TTC549 (cell line): ENCODE measurements around the gene PCDH9.

ENCODE experiments used
- FAIRE-seq: peaks from 2 replicates; lab custom pipeline; 2012; peaks lifted over from hg19 to GRCh38; lab: Jason Lieb, UNC

PCDH9 gene

GRCh38 chr13:66751691-66752090, 478.4 kb downstream of the PCDH9 start:
- no peak for FAIRE-seq

- no peak for FAIRE-seq
Measured at GRCh38 chr13:66748712-66749111, 481.4 kb downstream of the PCDH9 start.

DNA sequence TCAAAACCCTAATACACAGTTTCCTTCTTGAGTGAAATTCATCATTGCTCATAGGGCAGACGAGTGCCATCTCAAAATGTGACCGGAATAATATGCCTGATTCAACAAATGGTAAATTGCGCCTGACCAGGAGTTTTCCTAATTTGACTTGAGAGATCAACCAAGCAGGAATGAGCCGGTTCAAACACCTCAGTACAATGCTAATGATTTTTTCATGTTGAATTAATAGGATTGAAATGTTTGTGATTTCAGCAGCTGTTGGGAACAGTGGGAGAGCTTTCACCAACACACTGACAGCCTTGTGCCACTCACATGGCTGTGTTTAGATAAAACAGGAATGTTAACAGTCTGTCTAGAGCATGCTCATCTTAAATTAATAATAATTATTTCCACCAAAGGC, 484.8 kb downstream of the PCDH9 start:
- no peak for FAIRE-seq

GRCh38 chr13:66723576-66723975, 506.6 kb downstream of the PCDH9 start:
- no peak for FAIRE-seq

- no peak for FAIRE-seq
Measured at GRCh38 chr13:66716538-66716937, 513.6 kb downstream of the PCDH9 start.

GRCh38 chr13:66714795-66715194, 515.3 kb downstream of the PCDH9 start:
- FAIRE-seq = no peak

GRCh38 chr13:66704110-66704509, 526.0 kb downstream of the PCDH9 start:
- no peak for FAIRE-seq

DNA sequence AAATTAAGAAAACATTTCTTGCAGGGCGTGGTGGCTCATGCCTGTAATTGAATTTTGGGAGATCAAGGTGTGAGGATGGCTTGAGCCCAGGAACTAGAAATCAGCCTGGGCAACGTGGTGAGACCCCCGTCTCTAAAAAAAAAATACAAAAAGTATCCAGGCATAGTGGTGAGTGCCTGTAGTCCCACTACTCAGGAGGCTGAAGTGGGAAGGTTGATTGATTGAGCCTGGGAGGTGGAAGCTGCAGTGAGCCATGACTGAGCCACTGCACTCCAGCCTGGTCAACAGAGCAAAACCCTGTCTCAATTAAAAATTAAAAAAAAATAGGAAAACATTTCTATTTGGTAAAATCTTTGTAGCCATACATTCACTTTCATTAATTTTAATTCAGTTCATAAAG, 526.5 kb downstream of the PCDH9 start:
- FAIRE-seq = no peak

GRCh38 chr13:66700117-66700601, 530.0 kb downstream of the PCDH9 start:
- no peak for FAIRE-seq

GRCh38 chr13:66693656-66694055, 536.5 kb downstream of the PCDH9 start:
- no peak for FAIRE-seq

- FAIRE-seq = no peak
Measured at GRCh38 chr13:66691149-66691548, 539.0 kb downstream of the PCDH9 start.

GRCh38 chr13:66689628-66690027, 540.5 kb downstream of the PCDH9 start:
- no peak for FAIRE-seq

- no peak for FAIRE-seq
Measured at GRCh38 chr13:66689037-66689619, 541.0 kb downstream of the PCDH9 start.

- no peak for FAIRE-seq
Measured at GRCh38 chr13:66681403-66681802, 548.7 kb downstream of the PCDH9 start.

DNA sequence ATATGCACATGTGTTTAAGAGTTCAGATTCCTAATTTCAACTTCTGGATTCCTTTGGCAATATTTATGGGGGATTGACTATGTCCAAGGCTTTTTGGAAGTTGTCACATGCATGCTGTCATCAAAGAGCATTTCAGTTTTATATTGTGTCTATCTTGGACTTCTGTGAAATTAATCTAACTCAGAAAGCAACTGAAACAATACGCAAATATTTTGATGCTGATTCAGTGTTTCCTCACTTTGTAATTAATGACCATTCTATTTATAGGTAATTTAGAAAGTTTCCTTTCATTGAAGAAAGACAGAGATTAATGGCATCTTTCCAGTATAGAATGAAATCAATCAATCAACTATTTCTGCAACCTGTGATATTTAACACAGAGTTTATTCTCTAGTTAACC, 550.1 kb downstream of the PCDH9 start:
- FAIRE-seq = no peak

- FAIRE-seq = no peak
Measured at GRCh38 chr13:66675620-66676019, 554.5 kb downstream of the PCDH9 start.

- no peak for FAIRE-seq
Measured at GRCh38 chr13:66673401-66673800, 556.7 kb downstream of the PCDH9 start.

- FAIRE-seq = no peak
Measured at GRCh38 chr13:66665991-66666390, 564.1 kb downstream of the PCDH9 start.

DNA sequence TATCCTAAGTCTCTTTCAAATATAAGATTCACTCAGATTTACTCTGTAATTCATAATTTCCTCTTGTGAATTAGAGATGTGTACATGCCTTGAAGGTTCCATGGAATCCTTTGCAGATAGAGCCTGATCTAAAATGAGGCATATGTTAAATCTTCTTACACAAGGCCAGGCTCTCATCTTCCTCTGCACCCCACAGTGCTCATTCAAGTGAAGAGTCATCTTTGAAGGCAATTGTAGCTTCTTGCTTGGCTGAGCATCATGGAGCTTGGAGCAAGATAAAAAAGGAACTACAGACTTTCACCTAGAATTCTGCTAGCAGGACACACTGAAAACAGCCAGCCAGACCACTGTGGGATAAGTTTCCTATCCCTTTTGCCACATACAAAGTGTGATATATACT, 566.4 kb downstream of the PCDH9 start:
- no peak for FAIRE-seq

DNA sequence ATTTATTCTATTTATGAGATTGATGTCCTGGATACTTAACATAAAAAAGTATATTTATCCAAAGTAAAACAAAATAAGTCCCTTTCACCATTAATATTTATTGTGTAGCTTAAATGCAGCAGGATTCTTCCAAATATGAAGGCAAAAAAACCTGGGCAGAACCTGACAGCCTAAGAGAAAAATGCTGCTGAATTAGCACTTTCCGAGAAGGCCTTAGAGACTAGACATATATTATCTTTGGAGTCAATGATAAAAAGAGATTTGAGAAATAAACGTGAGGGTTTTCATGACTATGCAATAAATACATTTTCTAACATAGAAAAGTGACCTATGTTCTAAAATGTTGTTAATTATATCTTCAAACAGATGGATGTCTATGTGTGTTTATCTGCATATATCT, 566.9 kb downstream of the PCDH9 start:
- no peak for FAIRE-seq

DNA sequence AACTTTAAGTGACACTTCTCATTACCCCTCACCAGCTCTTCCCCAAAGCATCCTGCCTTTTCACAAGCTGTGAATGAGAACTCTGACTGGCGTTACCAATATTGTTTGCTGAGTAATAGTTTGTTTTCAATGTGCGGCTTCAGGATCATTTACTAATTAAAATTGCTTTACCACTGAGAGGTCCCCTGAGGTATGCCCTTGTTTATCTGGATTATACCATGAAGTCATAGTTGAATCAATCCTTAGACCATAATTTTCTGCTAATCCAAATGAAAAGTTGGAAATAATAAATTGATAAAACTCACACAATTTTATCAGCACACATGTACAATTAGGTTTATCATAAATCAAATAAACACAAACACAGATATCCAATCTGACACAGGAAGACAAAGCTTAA, 568.8 kb downstream of the PCDH9 start:
- FAIRE-seq = no peak

DNA sequence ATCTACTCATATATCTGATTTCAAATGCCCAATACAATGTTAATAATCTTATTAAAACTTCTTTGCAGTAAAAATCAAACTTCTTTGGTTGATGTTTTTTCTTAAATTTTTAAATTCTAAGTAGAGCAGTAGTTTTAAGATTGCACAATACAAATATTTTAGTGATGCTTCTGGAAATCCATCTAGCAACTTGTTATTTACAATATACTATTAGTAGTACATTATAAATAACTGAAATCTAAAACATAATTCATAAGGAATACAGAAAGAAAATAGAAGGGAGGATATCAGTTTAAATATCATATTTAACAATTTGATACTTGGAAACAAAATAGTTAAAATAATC, 569.7 kb downstream of the PCDH9 start:
- FAIRE-seq = peak; percentile 39

DNA sequence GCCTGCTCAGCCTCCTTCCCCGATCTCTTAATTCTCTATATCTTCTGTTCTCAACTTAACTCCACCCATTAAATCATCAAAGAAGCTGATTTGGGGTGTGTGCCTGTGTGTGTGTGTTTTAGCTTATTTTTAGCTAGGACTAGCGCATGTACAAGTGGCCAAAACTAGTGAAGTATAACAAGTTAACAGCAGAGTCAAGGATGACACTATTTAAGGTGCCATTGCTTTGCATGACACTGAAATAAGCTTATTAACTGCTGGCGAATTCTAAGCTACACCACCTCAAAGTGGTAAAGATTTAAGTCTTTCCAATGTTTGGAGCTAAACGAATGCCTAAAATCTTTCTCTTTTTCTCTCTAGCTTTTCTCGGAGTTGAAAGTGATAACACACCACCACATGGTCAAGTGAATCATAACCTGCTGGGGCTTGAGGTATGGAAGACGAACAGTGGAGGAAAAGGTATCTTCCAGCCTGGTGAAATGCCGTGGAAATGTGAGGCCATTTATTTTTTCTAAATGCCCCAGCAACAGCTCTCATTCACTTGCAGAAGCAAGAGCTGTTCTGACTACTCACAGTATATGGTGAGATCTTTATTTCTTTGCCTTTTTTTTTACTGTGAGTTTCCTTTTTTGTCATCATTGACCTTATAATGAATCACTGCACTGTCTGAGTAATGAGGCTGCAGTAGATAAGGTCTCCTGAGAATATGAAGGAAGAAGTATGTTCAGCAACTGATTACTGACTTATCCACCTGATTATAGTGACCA, 570.3 kb downstream of the PCDH9 start:
- FAIRE-seq = no peak

- FAIRE-seq = no peak
Measured at GRCh38 chr13:66659286-66659685, 570.9 kb downstream of the PCDH9 start.
